Endodermal cell (in vitro differentiated cells): ENCODE results near the gene XYLT1. TPM values are rescaled to one million over a fixed set of nuclear protein-coding genes. Genes with fewer than 3 reads are reported as not detected.

Source experiments
- DNase-seq: peaks from one replicate; pipeline ENCODE4 v3.0.0-alpha.2; 2017
- H3K27ac ChIP-seq: 2 replicates; pipeline ENCODE4 v1.5.1; 2013; ENCODE audit warnings: mild to moderate bottlenecking, low read depth, low read length, moderate library complexity
- H3K27me3 ChIP-seq: 2 replicates; pipeline ENCODE4 v1.6.1; 2013; ENCODE audit warnings: mild to moderate bottlenecking, low read length, moderate library complexity; ENCODE audit not compliant: insufficient read depth, control insufficient read depth, poor library complexity, severe bottlenecking
- H3K36me3 ChIP-seq: 2 replicates; pipeline ENCODE4 v1.7.0; 2013; ENCODE audit warnings: mild to moderate bottlenecking, low read length, moderate library complexity; ENCODE audit not compliant: control insufficient read depth, insufficient read depth
- H3K4me1 ChIP-seq: one replicate; pipeline ENCODE4 v1.7.0; 2013; ENCODE audit warnings: low read length; ENCODE audit not compliant: control insufficient read depth, insufficient read depth
- H3K4me3 ChIP-seq: 2 replicates; pipeline ENCODE4 v1.5.1; 2013; ENCODE audit warnings: mild to moderate bottlenecking, low read length, moderate library complexity
- H3K9ac ChIP-seq: 2 replicates; pipeline ENCODE4 v1.6.1; 2013; ENCODE audit warnings: mild to moderate bottlenecking, low read length, moderate library complexity; ENCODE audit not compliant: poor library complexity, severe bottlenecking; ENCODE audit errors: extremely low read depth
- H3K9me3 ChIP-seq: 2 replicates; pipeline ENCODE4 v1.6.1; 2013; ENCODE audit warnings: mild to moderate bottlenecking, low read length, moderate library complexity; ENCODE audit not compliant: control insufficient read depth
- H3K27ac Mint-ChIP-seq: 2 replicates; pipeline ENCODE4 v1.8.0; 2020; ENCODE audit warnings: mixed read lengths
- H3K27me3 Mint-ChIP-seq: 2 replicates; pipeline ENCODE4 v1.8.0; 2021; ENCODE audit warnings: mild to moderate bottlenecking, mixed read lengths; ENCODE audit not compliant: insufficient read depth
- H3K36me3 Mint-ChIP-seq: 2 replicates; pipeline ENCODE4 v1.8.0; 2020; ENCODE audit warnings: low read depth, mixed read lengths
- H3K4me1 Mint-ChIP-seq: 2 replicates; pipeline ENCODE4 v1.8.0; 2020; ENCODE audit warnings: mixed read lengths
- H3K4me3 Mint-ChIP-seq: 2 replicates; pipeline ENCODE4 v1.8.0; 2020; ENCODE audit warnings: mild to moderate bottlenecking, moderate library complexity, mixed read lengths
- H3K9me3 Mint-ChIP-seq: 2 replicates; pipeline ENCODE4 v1.8.0; 2020; ENCODE audit warnings: mild to moderate bottlenecking, mixed read lengths
- WGBS, 2 experiments: methylation state at CpG; one replicate each; pipeline versions ENCODE4 v1.1.5 to v1.1.7; 2013; ENCODE audit warnings: missing lambda C conversion rate in 2 of 2, mixed read lengths in 1 of 2; ENCODE audit not compliant: insufficient coverage in 1 of 2, insufficient read length in 1 of 2; 5-methylcytosine and 5-hydroxymethylcytosine counted together
- total RNA-seq, 2 donors: library from RNA; stranded (reverse); fragmentation: NEBNext Ultra II Directional in 1 of 2; extraction: Animal tissue kit (Norgen Biotek cat#: 25700) in 1 of 2; gene quantifications; 2 replicates in 1 of 2; 3 replicates in 1 of 2; pipeline ENCODE4 v1.2.1, GENCODE V29; 2021
- TF ChIP-seq, protein P1 (sequence below): fragments of 200-600 bp; sonication (generic); conservative IDR thresholded peaks from 2 replicates; pipeline ENCODE4 v1.5.0; 2021; ENCODE audit warnings: antibody characterized with exemption, mild to moderate bottlenecking

The XYLT1 gene
- total RNA-seq, 2 donors from 2014 or later, result 26.8 to 28.5 TPM

DNA sequence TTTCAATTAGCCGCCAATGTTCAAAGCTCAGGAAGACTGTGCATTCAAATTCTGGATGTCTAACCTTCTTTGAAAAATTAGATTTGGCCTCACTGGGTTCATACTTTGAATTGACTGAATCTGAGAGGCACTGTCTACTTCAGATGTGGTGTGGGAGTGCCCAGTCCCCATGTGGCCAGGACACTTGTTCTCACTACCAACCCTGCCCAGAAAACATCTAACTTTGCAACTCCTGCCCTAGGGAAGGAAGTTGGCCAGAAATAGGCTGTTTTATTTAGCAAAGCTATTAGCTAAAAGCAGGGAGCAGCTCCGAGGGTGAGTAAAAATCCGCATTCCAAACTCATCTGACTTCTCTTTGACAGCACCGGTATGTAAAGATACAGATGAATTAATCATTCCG, 86.3 kb downstream of the XYLT1 start:
- TF ChIP-seq, protein P1, sequence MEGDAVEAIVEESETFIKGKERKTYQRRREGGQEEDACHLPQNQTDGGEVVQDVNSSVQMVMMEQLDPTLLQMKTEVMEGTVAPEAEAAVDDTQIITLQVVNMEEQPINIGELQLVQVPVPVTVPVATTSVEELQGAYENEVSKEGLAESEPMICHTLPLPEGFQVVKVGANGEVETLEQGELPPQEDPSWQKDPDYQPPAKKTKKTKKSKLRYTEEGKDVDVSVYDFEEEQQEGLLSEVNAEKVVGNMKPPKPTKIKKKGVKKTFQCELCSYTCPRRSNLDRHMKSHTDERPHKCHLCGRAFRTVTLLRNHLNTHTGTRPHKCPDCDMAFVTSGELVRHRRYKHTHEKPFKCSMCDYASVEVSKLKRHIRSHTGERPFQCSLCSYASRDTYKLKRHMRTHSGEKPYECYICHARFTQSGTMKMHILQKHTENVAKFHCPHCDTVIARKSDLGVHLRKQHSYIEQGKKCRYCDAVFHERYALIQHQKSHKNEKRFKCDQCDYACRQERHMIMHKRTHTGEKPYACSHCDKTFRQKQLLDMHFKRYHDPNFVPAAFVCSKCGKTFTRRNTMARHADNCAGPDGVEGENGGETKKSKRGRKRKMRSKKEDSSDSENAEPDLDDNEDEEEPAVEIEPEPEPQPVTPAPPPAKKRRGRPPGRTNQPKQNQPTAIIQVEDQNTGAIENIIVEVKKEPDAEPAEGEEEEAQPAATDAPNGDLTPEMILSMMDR, result no peak
- WGBS, 2 experiments, result 88 to 98% methylated on average over 5 of the region's 5 CpGs
- Histone ChIP-seq H3K27ac (no peak overlapping the region), H3K9ac (no peak overlapping the region), H3K4me3 (no peak overlapping the region), H3K9me3 (no peaks in the 10 kb centered on the region), H3K27me3 (no peaks in the 10 kb centered on the region), H3K4me1 (peaks cover 24% of the 10 kb centered on the region), H3K36me3 (no peaks in the 10 kb centered on the region)
- Mint-ChIP-seq H3K36me3 (no peaks in the 10 kb centered on the region), H3K9me3 (no peaks in the 10 kb centered on the region), H3K27me3 (no peaks in the 10 kb centered on the region), H3K4me3 (no peak overlapping the region), H3K27ac (peak overlapping the region; percentile 49), H3K4me1 (peaks cover 76% of the 10 kb centered on the region)
- no peak for DNase-seq

DNA sequence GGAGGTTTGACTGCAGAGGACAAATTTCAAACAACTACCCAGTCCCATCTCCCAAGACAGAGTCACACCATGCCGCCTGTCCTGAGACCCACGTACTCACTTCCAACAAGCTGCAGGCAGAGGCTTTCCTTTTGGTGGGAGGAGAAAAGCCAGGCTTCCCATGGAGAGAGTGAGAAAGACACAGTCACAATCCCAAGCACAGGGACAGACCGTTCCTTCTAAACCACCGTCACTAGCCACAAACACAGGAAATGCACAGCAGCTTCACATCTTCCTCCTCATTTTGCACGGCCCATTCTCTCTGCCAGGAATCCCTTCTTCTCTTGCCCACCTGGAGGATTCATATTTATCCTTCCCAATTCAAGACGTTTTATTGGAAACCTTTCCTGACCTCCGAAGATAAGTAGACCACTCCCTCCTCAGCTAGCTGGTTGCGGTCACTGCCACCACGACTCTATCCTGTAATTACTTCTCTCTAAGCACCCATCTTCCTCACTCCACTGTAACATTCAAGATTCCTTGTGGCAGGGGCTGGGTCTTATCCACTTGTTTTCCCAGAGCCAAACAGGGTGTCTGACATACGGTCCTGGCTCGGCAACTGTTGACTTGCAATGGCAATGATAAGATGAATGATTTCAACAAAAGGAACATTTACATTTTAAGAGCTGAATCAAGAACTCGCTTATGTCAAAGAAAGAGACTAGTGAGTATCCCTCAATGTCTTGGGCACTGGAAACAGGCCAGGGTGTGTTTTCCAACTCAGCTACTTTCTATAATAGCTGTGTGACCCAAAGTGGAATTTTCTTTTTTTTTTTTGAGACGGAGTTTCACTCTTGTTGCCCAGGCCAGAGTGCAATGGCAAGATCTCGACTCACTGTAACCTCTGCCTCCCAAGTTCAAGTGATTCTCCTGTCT, 87.6 kb downstream of the XYLT1 start:
- Mint-ChIP-seq H3K4me1 (peaks cover 73% of the 10 kb centered on the region), H3K27me3 (no peaks in the 10 kb centered on the region), H3K36me3 (no peaks in the 10 kb centered on the region), H3K9me3 (no peaks in the 10 kb centered on the region), H3K27ac (peak overlapping the region; percentile 78), H3K4me3 (peak overlapping the region; percentile 33)
- Histone ChIP-seq H3K9ac (no peak overlapping the region), H3K27ac (no peak overlapping the region), H3K4me1 (peaks cover 24% of the 10 kb centered on the region), H3K27me3 (no peaks in the 10 kb centered on the region), H3K36me3 (no peaks in the 10 kb centered on the region), H3K4me3 (peak overlapping the region; percentile 4), H3K9me3 (no peaks in the 10 kb centered on the region)
- 52 to 55% methylated on average over 12 to 14 of the region's 14 CpGs for WGBS, 2 experiments
- DNase-seq, result peak; percentile 75
- TF ChIP-seq, protein P1, result no peak

DNA sequence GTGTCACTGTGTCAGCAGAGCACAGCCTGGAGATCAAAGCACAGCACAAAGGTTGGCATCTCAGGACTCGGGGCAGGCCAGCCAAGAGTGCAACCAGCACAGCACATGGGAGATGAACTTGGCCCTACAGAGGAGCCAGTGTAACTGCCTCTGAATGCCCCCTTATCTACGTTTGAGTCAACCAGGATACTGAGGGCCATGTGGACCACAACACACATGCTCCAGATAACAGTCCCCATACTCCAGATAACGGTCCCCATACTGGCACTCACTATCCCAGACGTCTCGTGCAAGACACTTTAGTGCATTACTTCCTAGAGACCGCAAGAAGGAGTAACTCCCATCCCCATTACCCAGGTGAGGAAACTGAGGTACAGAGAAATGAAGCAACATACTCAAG, 88.2 kb downstream of the XYLT1 start:
- Histone ChIP-seq H3K27ac (no peak overlapping the region), H3K4me3 (no peak overlapping the region), H3K4me1 (peaks cover 24% of the 10 kb centered on the region), H3K27me3 (no peaks in the 10 kb centered on the region), H3K36me3 (no peaks in the 10 kb centered on the region), H3K9me3 (no peaks in the 10 kb centered on the region), H3K9ac (no peak overlapping the region)
- TF ChIP-seq, protein P1, result no peak
- Mint-ChIP-seq H3K9me3 (no peaks in the 10 kb centered on the region), H3K27me3 (no peaks in the 10 kb centered on the region), H3K4me1 (peaks cover 71% of the 10 kb centered on the region), H3K4me3 (no peak overlapping the region), H3K36me3 (no peaks in the 10 kb centered on the region), H3K27ac (peak overlapping the region; percentile 78)
- WGBS, 2 experiments, result 73 to 87% methylated on average over 2 to 6 of the region's 6 CpGs
- no peak for DNase-seq
